ENCODE measurements around the gene ECM1.

- TF ChIP-seq EZH2 (IDR thresholded peaks at IDR 0.05; ENCODE audit: low read depth): no peak
- TF ChIP-seq, protein P1, sequence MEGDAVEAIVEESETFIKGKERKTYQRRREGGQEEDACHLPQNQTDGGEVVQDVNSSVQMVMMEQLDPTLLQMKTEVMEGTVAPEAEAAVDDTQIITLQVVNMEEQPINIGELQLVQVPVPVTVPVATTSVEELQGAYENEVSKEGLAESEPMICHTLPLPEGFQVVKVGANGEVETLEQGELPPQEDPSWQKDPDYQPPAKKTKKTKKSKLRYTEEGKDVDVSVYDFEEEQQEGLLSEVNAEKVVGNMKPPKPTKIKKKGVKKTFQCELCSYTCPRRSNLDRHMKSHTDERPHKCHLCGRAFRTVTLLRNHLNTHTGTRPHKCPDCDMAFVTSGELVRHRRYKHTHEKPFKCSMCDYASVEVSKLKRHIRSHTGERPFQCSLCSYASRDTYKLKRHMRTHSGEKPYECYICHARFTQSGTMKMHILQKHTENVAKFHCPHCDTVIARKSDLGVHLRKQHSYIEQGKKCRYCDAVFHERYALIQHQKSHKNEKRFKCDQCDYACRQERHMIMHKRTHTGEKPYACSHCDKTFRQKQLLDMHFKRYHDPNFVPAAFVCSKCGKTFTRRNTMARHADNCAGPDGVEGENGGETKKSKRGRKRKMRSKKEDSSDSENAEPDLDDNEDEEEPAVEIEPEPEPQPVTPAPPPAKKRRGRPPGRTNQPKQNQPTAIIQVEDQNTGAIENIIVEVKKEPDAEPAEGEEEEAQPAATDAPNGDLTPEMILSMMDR (conservative IDR thresholded peaks at IDR 0.05): no peak
Observed at GRCh38 chr1:150487763-150488115, 20.2 kb upstream of the ECM1 start.
